ENCODE measurements around the gene ASTN2. TPM values are rescaled to one million over a fixed set of nuclear protein-coding genes. Genes with fewer than 3 reads are reported as not detected.
"Not testable (repeated sequence)": the region's sequence is repeated elsewhere in the genome, so short reads cannot be mapped to it uniquely, and the experiment has no call there.

The ASTN2 gene
- total RNA-seq, 1 donor from 2014 or later: 7.3 TPM

- not testable (repeated sequence) for H3K9me3 ChIP-seq (ENCODE audit: control insufficient read depth in 3 of 3, low read length in 3 of 3); H3K27ac ChIP-seq (ENCODE audit: low read depth, low read length); H3K27me3 ChIP-seq (ENCODE audit: control insufficient read depth in 3 of 3, insufficient read depth in 3 of 3, low read length in 3 of 3); H3K9ac ChIP-seq (ENCODE audit: low read depth in 1 of 3, low read length in 3 of 3); H3K4me1 ChIP-seq (ENCODE audit: control insufficient read depth in 3 of 3, insufficient read depth in 3 of 3, low read length in 3 of 3); H3K4me3 ChIP-seq (ENCODE audit: low read length in 3 of 3); H3K36me3 ChIP-seq (ENCODE audit: control insufficient read depth in 3 of 3, insufficient read depth in 3 of 3, low read length in 3 of 3)
Observed at GRCh38 chr9:116917895-116918508, 496.9 kb downstream of the ASTN2 start.

- Histone ChIP-seq H3K36me3 (ENCODE audit: control insufficient read depth in 3 of 3, insufficient read depth in 3 of 3, low read length in 3 of 3) (no peaks in the 10 kb centered on the region), H3K9ac (ENCODE audit: low read depth in 1 of 3, low read length in 3 of 3) (no peak overlapping the region), H3K27me3 (ENCODE audit: control insufficient read depth in 3 of 3, insufficient read depth in 3 of 3, low read length in 3 of 3) (peaks cover 0 to 5% (median 2%) of the 10 kb centered on the region in 3 donors), H3K27ac (ENCODE audit: low read depth, low read length) (no peak overlapping the region), H3K4me3 (ENCODE audit: low read length in 3 of 3) (no peak overlapping the region), H3K4me1 (ENCODE audit: control insufficient read depth in 3 of 3, insufficient read depth in 3 of 3, low read length in 3 of 3) (no peaks in the 10 kb centered on the region), H3K9me3 (ENCODE audit: control insufficient read depth in 3 of 3, low read length in 3 of 3) (no peaks in the 10 kb centered on the region)
Observed at GRCh38 chr9:116913536-116913935, 501.3 kb downstream of the ASTN2 start.

DNA sequence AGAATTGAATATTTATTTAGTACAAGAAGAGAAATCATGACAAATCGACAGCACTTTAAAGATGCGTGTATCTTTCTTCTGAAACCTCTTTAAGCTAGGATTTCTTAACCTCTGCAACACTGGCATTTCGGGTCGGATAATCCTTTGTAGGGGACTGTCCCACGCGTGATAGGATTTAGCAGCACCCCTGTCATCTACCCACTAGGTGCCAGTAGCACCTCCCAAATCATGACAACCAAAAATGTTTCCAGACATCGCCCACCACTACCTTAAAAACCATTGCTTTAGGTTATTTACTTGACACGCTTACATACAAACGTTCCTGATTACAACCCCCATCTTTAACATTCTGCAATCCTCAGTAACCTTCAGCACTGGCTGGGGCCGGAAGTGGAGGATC is 504.7 kb downstream of the ASTN2 start:
- H3K9ac ChIP-seq (ENCODE audit: low read depth in 1 of 3, low read length in 3 of 3): no peak overlapping the region
- no peaks in the 10 kb centered on the region for H3K9me3 ChIP-seq (ENCODE audit: control insufficient read depth in 3 of 3, low read length in 3 of 3)
- H3K27ac ChIP-seq (ENCODE audit: low read depth, low read length): no peak overlapping the region
- peaks cover 5 to 8% (median 5%) of the 10 kb centered on the region in 3 donors for H3K27me3 ChIP-seq (ENCODE audit: control insufficient read depth in 3 of 3, insufficient read depth in 3 of 3, low read length in 3 of 3)
- no peaks in the 10 kb centered on the region for H3K36me3 ChIP-seq (ENCODE audit: control insufficient read depth in 3 of 3, insufficient read depth in 3 of 3, low read length in 3 of 3)
- no peak overlapping the region for H3K4me3 ChIP-seq (ENCODE audit: low read length in 3 of 3)
- H3K4me1 ChIP-seq (ENCODE audit: control insufficient read depth in 3 of 3, insufficient read depth in 3 of 3, low read length in 3 of 3): no peaks in the 10 kb centered on the region

GRCh38 chr9:116907989-116908388 is 506.9 kb downstream of the ASTN2 start:
- Histone ChIP-seq H3K9me3 (ENCODE audit: control insufficient read depth in 3 of 3, low read length in 3 of 3) (no peaks in the 10 kb centered on the region), H3K9ac (ENCODE audit: low read depth in 1 of 3, low read length in 3 of 3) (no peak overlapping the region), H3K27me3 (ENCODE audit: control insufficient read depth in 3 of 3, insufficient read depth in 3 of 3, low read length in 3 of 3) (peaks cover 3 to 5% (median 5%) of the 10 kb centered on the region in 3 donors), H3K4me3 (ENCODE audit: low read length in 3 of 3) (no peak overlapping the region), H3K36me3 (ENCODE audit: control insufficient read depth in 3 of 3, insufficient read depth in 3 of 3, low read length in 3 of 3) (no peaks in the 10 kb centered on the region), H3K27ac (ENCODE audit: low read depth, low read length) (no peak overlapping the region), H3K4me1 (ENCODE audit: control insufficient read depth in 3 of 3, insufficient read depth in 3 of 3, low read length in 3 of 3) (no peaks in the 10 kb centered on the region)

GRCh38 chr9:116905171-116905588 is 509.7 kb downstream of the ASTN2 start:
- Histone ChIP-seq H3K4me1 (ENCODE audit: control insufficient read depth in 3 of 3, insufficient read depth in 3 of 3, low read length in 3 of 3) (no peaks in the 10 kb centered on the region), H3K36me3 (ENCODE audit: control insufficient read depth in 3 of 3, insufficient read depth in 3 of 3, low read length in 3 of 3) (no peaks in the 10 kb centered on the region), H3K9ac (ENCODE audit: low read depth in 1 of 3, low read length in 3 of 3) (no peak overlapping the region), H3K4me3 (ENCODE audit: low read length in 3 of 3) (no peak overlapping the region), H3K27ac (ENCODE audit: low read depth, low read length) (no peak overlapping the region), H3K27me3 (ENCODE audit: control insufficient read depth in 3 of 3, insufficient read depth in 3 of 3, low read length in 3 of 3) (peaks cover 3 to 5% (median 5%) of the 10 kb centered on the region in 3 donors), H3K9me3 (ENCODE audit: control insufficient read depth in 3 of 3, low read length in 3 of 3) (peaks cover 0 to 4% (median 2%) of the 10 kb centered on the region in 3 donors)

DNA sequence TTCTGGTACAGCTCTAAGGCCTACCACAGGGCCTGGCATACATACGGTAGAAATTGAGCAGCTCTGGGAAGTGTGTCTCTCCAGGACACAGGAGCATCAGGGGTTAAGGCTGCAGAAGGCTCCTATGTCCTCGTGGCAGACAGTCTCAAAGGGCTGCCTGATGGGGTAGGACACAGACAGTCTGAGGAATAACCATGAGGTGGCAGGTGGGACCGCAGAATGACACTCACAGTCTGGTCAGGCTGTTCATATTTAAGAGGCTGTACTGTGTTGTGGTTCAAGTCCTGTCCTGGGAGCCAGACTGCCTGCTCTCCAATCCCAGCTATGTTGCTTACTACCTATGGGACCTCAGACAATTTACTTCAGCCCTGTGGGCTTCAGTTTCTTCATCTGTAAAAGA is 510.7 kb downstream of the ASTN2 start:
- no peak overlapping the region for H3K27ac ChIP-seq (ENCODE audit: low read depth, low read length)
- H3K9ac ChIP-seq (ENCODE audit: low read depth in 1 of 3, low read length in 3 of 3): no peak overlapping the region
- H3K27me3 ChIP-seq (ENCODE audit: control insufficient read depth in 3 of 3, insufficient read depth in 3 of 3, low read length in 3 of 3): peaks cover 3 to 5% (median 5%) of the 10 kb centered on the region in 3 donors
- H3K36me3 ChIP-seq (ENCODE audit: control insufficient read depth in 3 of 3, insufficient read depth in 3 of 3, low read length in 3 of 3): no peaks in the 10 kb centered on the region
- H3K9me3 ChIP-seq (ENCODE audit: control insufficient read depth in 3 of 3, low read length in 3 of 3): peaks cover 0 to 6% (median 2%) of the 10 kb centered on the region in 3 donors
- H3K4me1 ChIP-seq (ENCODE audit: control insufficient read depth in 3 of 3, insufficient read depth in 3 of 3, low read length in 3 of 3): no peaks in the 10 kb centered on the region
- H3K4me3 ChIP-seq (ENCODE audit: low read length in 3 of 3): no peak overlapping the region

- no peaks in the 10 kb centered on the region for H3K27me3 ChIP-seq (ENCODE audit: control insufficient read depth in 3 of 3, insufficient read depth in 3 of 3, low read length in 3 of 3)
- H3K9me3 ChIP-seq (ENCODE audit: control insufficient read depth in 3 of 3, low read length in 3 of 3): peaks cover 0 to 6% (median 2%) of the 10 kb centered on the region in 3 donors
- no peaks in the 10 kb centered on the region for H3K4me1 ChIP-seq (ENCODE audit: control insufficient read depth in 3 of 3, insufficient read depth in 3 of 3, low read length in 3 of 3)
- no peak overlapping the region for H3K27ac ChIP-seq (ENCODE audit: low read depth, low read length)
- no peak overlapping the region for H3K9ac ChIP-seq (ENCODE audit: low read depth in 1 of 3, low read length in 3 of 3)
- no peak overlapping the region for H3K4me3 ChIP-seq (ENCODE audit: low read length in 3 of 3)
- H3K36me3 ChIP-seq (ENCODE audit: control insufficient read depth in 3 of 3, insufficient read depth in 3 of 3, low read length in 3 of 3): no peaks in the 10 kb centered on the region
Observed at GRCh38 chr9:116901260-116901659, 513.6 kb downstream of the ASTN2 start.

DNA sequence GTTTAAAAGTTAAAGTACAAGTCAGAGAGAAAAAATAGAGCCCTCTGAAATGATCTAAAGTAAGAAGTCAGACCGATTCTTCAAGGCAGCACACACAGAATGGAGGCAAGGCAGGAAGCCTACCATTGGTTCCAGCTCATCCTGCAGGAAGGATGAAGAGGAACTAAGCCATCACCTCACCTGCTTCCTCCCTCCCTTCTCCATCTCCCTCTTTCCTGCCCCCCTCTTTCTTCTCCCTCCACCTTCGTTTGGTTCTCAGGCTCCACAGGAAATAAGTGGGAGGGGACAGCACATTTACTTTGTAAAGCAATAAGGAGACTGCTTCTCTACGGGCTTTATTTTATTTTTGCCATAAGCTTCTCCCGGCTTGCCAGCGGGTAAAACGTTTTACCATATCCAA is 514.3 kb downstream of the ASTN2 start:
- no peak overlapping the region for H3K27ac ChIP-seq (ENCODE audit: low read depth, low read length)
- H3K36me3 ChIP-seq (ENCODE audit: control insufficient read depth in 3 of 3, insufficient read depth in 3 of 3, low read length in 3 of 3): no peaks in the 10 kb centered on the region
- no peak overlapping the region for H3K4me3 ChIP-seq (ENCODE audit: low read length in 3 of 3)
- H3K9me3 ChIP-seq (ENCODE audit: control insufficient read depth in 3 of 3, low read length in 3 of 3): peaks cover 0 to 6% (median 2%) of the 10 kb centered on the region in 3 donors
- no peaks in the 10 kb centered on the region for H3K4me1 ChIP-seq (ENCODE audit: control insufficient read depth in 3 of 3, insufficient read depth in 3 of 3, low read length in 3 of 3)
- no peaks in the 10 kb centered on the region for H3K27me3 ChIP-seq (ENCODE audit: control insufficient read depth in 3 of 3, insufficient read depth in 3 of 3, low read length in 3 of 3)
- no peak overlapping the region for H3K9ac ChIP-seq (ENCODE audit: low read depth in 1 of 3, low read length in 3 of 3)

GRCh38 chr9:116900007-116900367 is 514.9 kb downstream of the ASTN2 start:
- Histone ChIP-seq H3K4me1 (ENCODE audit: control insufficient read depth in 3 of 3, insufficient read depth in 3 of 3, low read length in 3 of 3) (no peaks in the 10 kb centered on the region), H3K36me3 (ENCODE audit: control insufficient read depth in 3 of 3, insufficient read depth in 3 of 3, low read length in 3 of 3) (no peaks in the 10 kb centered on the region), H3K27me3 (ENCODE audit: control insufficient read depth in 3 of 3, insufficient read depth in 3 of 3, low read length in 3 of 3) (no peaks in the 10 kb centered on the region), H3K9ac (ENCODE audit: low read depth in 1 of 3, low read length in 3 of 3) (no peak overlapping the region), H3K4me3 (ENCODE audit: low read length in 3 of 3) (no peak overlapping the region), H3K9me3 (ENCODE audit: control insufficient read depth in 3 of 3, low read length in 3 of 3) (peaks cover 0 to 6% (median 2%) of the 10 kb centered on the region in 3 donors), H3K27ac (ENCODE audit: low read depth, low read length) (no peak overlapping the region)

DNA sequence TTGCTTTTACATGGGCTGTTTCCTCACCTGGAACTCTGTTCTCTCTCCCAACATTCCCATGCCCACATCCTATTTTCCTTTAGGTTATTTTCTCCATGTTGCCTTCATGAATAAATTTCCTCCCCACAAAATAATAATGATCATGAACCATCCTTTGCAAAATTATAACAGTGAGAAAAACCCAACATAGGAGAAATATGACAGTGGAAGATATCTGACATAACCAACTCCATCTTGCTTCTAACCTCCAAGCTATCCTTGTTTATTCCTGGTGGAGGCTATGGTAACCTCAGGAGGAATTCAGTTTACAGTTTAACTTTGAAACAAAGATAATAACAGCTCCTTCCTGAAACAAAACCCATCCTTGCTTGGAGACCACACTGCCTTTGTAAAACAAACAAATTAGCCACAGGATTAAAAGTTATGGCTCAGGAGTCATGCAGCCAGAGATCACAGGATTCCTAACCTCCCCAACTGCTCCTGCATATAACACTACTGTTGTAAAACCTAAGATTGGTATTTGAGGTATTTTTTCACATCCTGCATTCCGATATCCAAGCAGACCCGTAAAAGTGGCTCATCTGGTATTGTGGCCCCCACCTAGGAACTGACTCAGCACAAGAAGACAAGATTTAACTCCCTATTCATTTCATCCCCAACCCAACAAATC is 515.4 kb downstream of the ASTN2 start:
- H3K9ac ChIP-seq (ENCODE audit: low read depth in 1 of 3, low read length in 3 of 3): no peak overlapping the region
- H3K4me1 ChIP-seq (ENCODE audit: control insufficient read depth in 3 of 3, insufficient read depth in 3 of 3, low read length in 3 of 3): no peaks in the 10 kb centered on the region
- H3K9me3 ChIP-seq (ENCODE audit: control insufficient read depth in 3 of 3, low read length in 3 of 3): peaks cover 0 to 6% (median 2%) of the 10 kb centered on the region in 3 donors
- H3K27ac ChIP-seq (ENCODE audit: low read depth, low read length): no peak overlapping the region
- H3K27me3 ChIP-seq (ENCODE audit: control insufficient read depth in 3 of 3, insufficient read depth in 3 of 3, low read length in 3 of 3): no peaks in the 10 kb centered on the region
- H3K4me3 ChIP-seq (ENCODE audit: low read length in 3 of 3): no peak overlapping the region
- no peaks in the 10 kb centered on the region for H3K36me3 ChIP-seq (ENCODE audit: control insufficient read depth in 3 of 3, insufficient read depth in 3 of 3, low read length in 3 of 3)

Data from skeletal muscle tissue (tissue), 4 donors.